BLaER1 (cell line): Measurements from ENCODE around the gene PTPRJ.
"Not testable (repeated sequence)": the region's sequence is repeated elsewhere in the genome, so short reads cannot be mapped to it uniquely, and the experiment has no call there.

Source experiments
- H3K27ac ChIP-seq: shearing (Covaris generic); formaldehyde crosslinking; 2 replicates; pipeline ENCODE4 v1.8.1; 2022
- H3K27me3 ChIP-seq: shearing (Covaris generic); formaldehyde crosslinking; 2 replicates; pipeline ENCODE4 v1.8.1; 2022
- H3K36me3 ChIP-seq: shearing (Covaris generic); formaldehyde crosslinking; 2 replicates; pipeline ENCODE4 v1.8.1; 2022
- H3K4me1 ChIP-seq: shearing (Covaris generic); formaldehyde crosslinking; 2 replicates; pipeline ENCODE4 v1.8.1; 2022
- H3K4me2 ChIP-seq: shearing (Covaris generic); formaldehyde crosslinking; 2 replicates; pipeline ENCODE4 v1.8.1; 2022
- H3K4me3 ChIP-seq: shearing (Covaris generic); formaldehyde crosslinking; 2 replicates; pipeline ENCODE4 v1.8.1; 2022
- H3K9ac ChIP-seq: shearing (Covaris generic); formaldehyde crosslinking; 2 replicates; pipeline ENCODE4 v1.8.1; 2022
- H3K9me3 ChIP-seq: shearing (Covaris generic); formaldehyde crosslinking; 2 replicates; pipeline ENCODE4 v1.8.1; 2022
- H4K20me1 ChIP-seq: shearing (Covaris generic); formaldehyde crosslinking; 2 replicates; pipeline ENCODE4 v1.8.1; 2022
- Cebpa-rat ChIP-seq: shearing (Covaris generic); IDR thresholded peaks from 2 replicates; pipeline ENCODE4 v1.8.1; 2022

The PTPRJ gene

DNA sequence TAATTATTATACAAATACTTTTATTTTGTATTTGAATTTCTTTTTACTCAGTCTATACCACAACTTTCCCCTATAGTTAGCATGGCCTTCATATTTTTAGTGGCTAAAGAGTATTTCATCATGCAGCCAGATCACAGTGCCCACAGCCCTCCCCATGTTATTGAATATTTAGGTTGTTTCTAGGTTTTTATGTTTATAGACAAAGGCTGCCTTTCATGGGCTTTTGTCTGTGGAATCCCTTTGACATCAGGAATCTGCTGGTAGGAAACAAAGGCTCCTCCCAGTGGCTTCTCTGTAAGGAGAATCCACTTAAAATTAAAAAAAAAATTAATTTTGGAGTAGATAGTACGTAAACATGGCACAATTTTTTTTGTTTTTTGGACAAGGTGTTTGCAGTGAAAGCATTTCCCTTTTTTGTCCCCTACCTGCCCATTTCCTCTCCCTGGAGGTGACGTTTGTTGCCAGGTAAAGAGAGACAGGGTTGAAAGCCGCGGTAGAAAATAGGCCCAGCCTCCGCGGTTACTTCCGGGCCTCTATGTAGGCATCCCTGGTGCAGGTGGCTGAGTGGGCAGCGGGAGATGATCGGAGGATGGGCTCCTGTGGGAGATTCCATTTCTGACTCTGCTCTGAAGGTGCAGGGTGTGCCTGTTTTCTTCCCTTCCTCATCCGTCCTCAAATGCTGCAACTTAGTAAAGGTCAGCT lies 154.0 kb downstream of the PTPRJ start:
- Histone ChIP-seq H3K4me1 (peaks cover 11% of the 10 kb centered on the region), H3K4me2 (no peak overlapping the region), H4K20me1 (no peaks in the 10 kb centered on the region), H3K9ac (no peak overlapping the region), H3K27me3 (no peaks in the 10 kb centered on the region), H3K27ac (no peak overlapping the region), H3K9me3 (peaks cover 10% of the 10 kb centered on the region), H3K36me3 (peaks cover 19% of the 10 kb centered on the region), H3K4me3 (no peak overlapping the region)
- TF ChIP-seq Cebpa-rat: no peak

- Histone ChIP-seq H3K27ac (no peak overlapping the region), H3K4me1 (no peaks in the 10 kb centered on the region), H3K9ac (no peak overlapping the region), H3K27me3 (no peaks in the 10 kb centered on the region), H3K4me3 (no peak overlapping the region), H3K9me3 (peaks cover 10% of the 10 kb centered on the region), H3K4me2 (no peak overlapping the region), H4K20me1 (no peaks in the 10 kb centered on the region), H3K36me3 (peaks cover 24% of the 10 kb centered on the region)
- no peak for TF ChIP-seq Cebpa-rat
Observed at GRCh38 chr11:48138222-48138621, 157.9 kb downstream of the PTPRJ start.

DNA sequence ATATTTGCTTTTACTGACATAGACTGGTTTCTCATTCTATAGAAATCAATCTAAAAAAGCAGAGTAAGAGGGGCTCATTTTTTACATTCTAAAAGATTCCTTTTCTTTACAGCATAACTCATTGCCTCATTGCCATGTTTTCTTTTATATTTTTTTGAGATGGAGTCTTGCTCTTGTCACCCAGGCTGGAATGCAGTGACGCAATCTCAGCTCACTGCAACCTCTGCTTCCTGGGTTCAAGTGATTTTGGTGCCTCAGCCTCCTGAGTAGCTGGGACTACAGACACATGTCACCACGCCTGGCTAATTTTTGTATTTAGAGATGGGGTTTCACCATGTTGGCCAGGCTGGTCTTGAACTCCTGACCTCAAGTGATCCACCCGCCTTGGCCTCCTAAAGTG lies 159.5 kb downstream of the PTPRJ start:
- not testable (repeated sequence) for H3K4me2 ChIP-seq, H3K9me3 ChIP-seq, H3K4me1 ChIP-seq, H3K9ac ChIP-seq, H3K4me3 ChIP-seq, H3K27me3 ChIP-seq, H4K20me1 ChIP-seq, H3K27ac ChIP-seq
- H3K36me3 ChIP-seq: peaks cover 37% of the 10 kb centered on the region

DNA sequence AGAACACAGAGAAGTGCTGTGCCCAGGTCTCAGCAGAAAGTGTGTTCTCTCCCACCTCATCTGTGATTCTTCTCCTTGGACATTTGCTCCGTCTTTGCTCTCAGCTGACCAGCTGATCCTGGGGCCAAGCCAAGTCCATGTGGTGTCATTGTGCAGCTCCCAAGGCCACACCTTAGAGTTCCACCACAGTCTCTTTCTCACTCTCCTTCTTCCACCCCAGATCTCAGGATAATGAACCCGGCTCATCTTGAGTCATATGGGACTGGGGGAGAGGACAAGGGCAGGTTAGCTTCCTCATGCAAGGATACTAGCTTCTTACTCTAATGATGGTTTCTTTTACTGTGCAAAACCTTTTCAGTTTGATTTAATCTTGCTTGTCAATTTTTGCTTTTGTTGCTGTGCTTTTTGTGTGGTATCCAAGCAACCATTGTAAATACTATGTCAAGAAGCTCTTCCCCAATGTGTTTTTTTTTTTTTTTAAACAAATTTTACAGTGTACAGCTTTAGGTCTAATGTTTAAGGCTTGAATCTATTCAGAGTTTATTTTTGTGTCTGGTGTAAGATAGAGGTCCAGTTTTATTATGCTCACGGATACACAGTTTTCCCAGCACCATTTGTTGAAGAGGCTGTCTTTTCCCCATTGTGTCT lies 161.2 kb downstream of the PTPRJ start:
- Histone ChIP-seq H4K20me1 (no peaks in the 10 kb centered on the region), H3K4me1 (no peaks in the 10 kb centered on the region), H3K27ac (no peak overlapping the region), H3K27me3 (no peaks in the 10 kb centered on the region), H3K9ac (no peak overlapping the region), H3K36me3 (peaks cover 53% of the 10 kb centered on the region), H3K4me3 (no peak overlapping the region), H3K9me3 (no peaks in the 10 kb centered on the region), H3K4me2 (no peak overlapping the region)
- no peak for TF ChIP-seq Cebpa-rat

GRCh38 chr11:48142889-48143288 lies 162.5 kb downstream of the PTPRJ start:
- H3K27me3 ChIP-seq: no peaks in the 10 kb centered on the region
- TF ChIP-seq Cebpa-rat: no peak
- H3K4me1 ChIP-seq: no peaks in the 10 kb centered on the region
- no peak overlapping the region for H3K4me3 ChIP-seq
- H3K9me3 ChIP-seq: 0 out of 2 replicates have a peak, but pooled peaks cover 4% of the 10 kb centered on the region
- H4K20me1 ChIP-seq: no peaks in the 10 kb centered on the region
- H3K4me2 ChIP-seq: no peak overlapping the region
- H3K36me3 ChIP-seq: peaks cover 61% of the 10 kb centered on the region
- H3K9ac ChIP-seq: no peak overlapping the region
- no peak overlapping the region for H3K27ac ChIP-seq

GRCh38 chr11:48148749-48149148 lies 168.4 kb downstream of the PTPRJ start:
- no peak overlapping the region for H3K4me2 ChIP-seq
- TF ChIP-seq Cebpa-rat: no peak
- no peak overlapping the region for H3K9ac ChIP-seq
- H3K4me3 ChIP-seq: no peak overlapping the region
- H4K20me1 ChIP-seq: no peaks in the 10 kb centered on the region
- no peak overlapping the region for H3K27ac ChIP-seq
- H3K4me1 ChIP-seq: no peaks in the 10 kb centered on the region
- H3K27me3 ChIP-seq: no peaks in the 10 kb centered on the region
- peaks cover 29% of the 10 kb centered on the region for H3K9me3 ChIP-seq
- H3K36me3 ChIP-seq: peaks cover 56% of the 10 kb centered on the region

- peaks cover 57% of the 10 kb centered on the region for H3K36me3 ChIP-seq
- no peaks in the 10 kb centered on the region for H4K20me1 ChIP-seq
- peaks cover 43% of the 10 kb centered on the region for H3K9me3 ChIP-seq
- H3K27me3 ChIP-seq: no peaks in the 10 kb centered on the region
- no peaks in the 10 kb centered on the region for H3K4me1 ChIP-seq
- no peak for TF ChIP-seq Cebpa-rat
- H3K27ac ChIP-seq: no peak overlapping the region
- no peak overlapping the region for H3K4me2 ChIP-seq
- H3K4me3 ChIP-seq: no peak overlapping the region
- H3K9ac ChIP-seq: no peak overlapping the region
Observed at GRCh38 chr11:48150213-48150612, 169.9 kb downstream of the PTPRJ start.

- H4K20me1 ChIP-seq: no peaks in the 10 kb centered on the region
- no peak overlapping the region for H3K9ac ChIP-seq
- peak overlapping the region; percentile 0; the same call in 1 of the 2 replicates for H3K4me3 ChIP-seq
- peaks cover 72% of the 10 kb centered on the region for H3K9me3 ChIP-seq
- H3K27me3 ChIP-seq: no peaks in the 10 kb centered on the region
- H3K27ac ChIP-seq: no peak overlapping the region
- H3K4me1 ChIP-seq: peaks cover 10% of the 10 kb centered on the region
- H3K36me3 ChIP-seq: peaks cover 57% of the 10 kb centered on the region
- TF ChIP-seq Cebpa-rat: no peak
- no peak overlapping the region for H3K4me2 ChIP-seq
Observed at GRCh38 chr11:48154151-48154550, 173.8 kb downstream of the PTPRJ start.

- Histone ChIP-seq H3K9ac (no peak overlapping the region), H3K9me3 (peaks cover 26% of the 10 kb centered on the region), H3K4me1 (peaks cover 67% of the 10 kb centered on the region), H3K27me3 (no peaks in the 10 kb centered on the region), H4K20me1 (no peaks in the 10 kb centered on the region), H3K36me3 (peaks cover 17% of the 10 kb centered on the region), H3K27ac (no peak overlapping the region; the same call in 1 of the 2 replicates), H3K4me3 (no peak overlapping the region), H3K4me2 (peak overlapping the region; percentile 36)
- no peak for TF ChIP-seq Cebpa-rat
Observed at GRCh38 chr11:48161951-48162884, 181.9 kb downstream of the PTPRJ start.

GRCh38 chr11:48162885-48163268 lies 182.5 kb downstream of the PTPRJ start:
- Histone ChIP-seq H3K4me1 (peaks cover 74% of the 10 kb centered on the region), H3K9ac (no peak overlapping the region), H3K36me3 (peaks cover 13% of the 10 kb centered on the region), H4K20me1 (no peaks in the 10 kb centered on the region), H3K4me3 (no peak overlapping the region), H3K27ac (peak overlapping the region; percentile 18; the same call in 1 of the 2 replicates), H3K4me2 (peak overlapping the region; percentile 36), H3K27me3 (no peaks in the 10 kb centered on the region), H3K9me3 (peaks cover 20% of the 10 kb centered on the region)
- no peak for TF ChIP-seq Cebpa-rat
